GM18526 (cell line): ENCODE measurements around the gene GHRH.

ENCODE experiments used
- POLR2A ChIP-seq: IDR thresholded peaks from 3 replicates; pipeline ENCODE4 v1.6.1; 2011; ENCODE audit not compliant: insufficient read length; ENCODE audit errors: extremely low read depth

Gene GHRH

GRCh38 chr20:37261714-37262113 lies at the start of gene GHRH:
GHRH (minus strand) TSS chr20:37261814; CDS start chr20:37256889, 4,925 bp downstream.
- TF ChIP-seq POLR2A = no peak

- no peak for TF ChIP-seq POLR2A
Measured at GRCh38 chr20:37310951-37311350, 49.3 kb upstream of the GHRH start.

- TF ChIP-seq POLR2A = no peak
Measured at GRCh38 chr20:37309936-37310590, 48.4 kb upstream of the GHRH start.

- no peak for TF ChIP-seq POLR2A
Measured at GRCh38 chr20:37309290-37309689, 47.7 kb upstream of the GHRH start.

- TF ChIP-seq POLR2A = no peak
Measured at GRCh38 chr20:37308086-37309050, 46.8 kb upstream of the GHRH start.

GRCh38 chr20:37305839-37306238 lies 44.2 kb upstream of the GHRH start:
- no peak for TF ChIP-seq POLR2A

GRCh38 chr20:37305079-37305478 lies 43.5 kb upstream of the GHRH start:
- no peak for TF ChIP-seq POLR2A

- no peak for TF ChIP-seq POLR2A
Measured at GRCh38 chr20:37303637-37304036, 42.0 kb upstream of the GHRH start.

- TF ChIP-seq POLR2A = no peak
Measured at GRCh38 chr20:37302981-37303380, 41.4 kb upstream of the GHRH start.

GRCh38 chr20:37301558-37301957 lies 39.9 kb upstream of the GHRH start:
- no peak for TF ChIP-seq POLR2A

GRCh38 chr20:37301120-37301519 lies 39.5 kb upstream of the GHRH start:
- TF ChIP-seq POLR2A = no peak

GRCh38 chr20:37299718-37300528 lies 38.3 kb upstream of the GHRH start:
- no peak for TF ChIP-seq POLR2A

- no peak for TF ChIP-seq POLR2A
Measured at GRCh38 chr20:37298190-37298939, 36.8 kb upstream of the GHRH start.

GRCh38 chr20:37297066-37297736 lies 35.6 kb upstream of the GHRH start:
- no peak for TF ChIP-seq POLR2A
